Effector CD8-positive, alpha-beta T cell (primary cell): ENCODE measurements around the gene TNS3.

ENCODE experiments used
- DNase-seq: peaks from one replicate; lab custom pipeline; 2025; lab: John Stamatoyannopoulos, UW

Gene TNS3

GRCh38 chr7:47385536-47386125 lies 196.3 kb downstream of the TNS3 start:
- DNase-seq = no peak

DNA sequence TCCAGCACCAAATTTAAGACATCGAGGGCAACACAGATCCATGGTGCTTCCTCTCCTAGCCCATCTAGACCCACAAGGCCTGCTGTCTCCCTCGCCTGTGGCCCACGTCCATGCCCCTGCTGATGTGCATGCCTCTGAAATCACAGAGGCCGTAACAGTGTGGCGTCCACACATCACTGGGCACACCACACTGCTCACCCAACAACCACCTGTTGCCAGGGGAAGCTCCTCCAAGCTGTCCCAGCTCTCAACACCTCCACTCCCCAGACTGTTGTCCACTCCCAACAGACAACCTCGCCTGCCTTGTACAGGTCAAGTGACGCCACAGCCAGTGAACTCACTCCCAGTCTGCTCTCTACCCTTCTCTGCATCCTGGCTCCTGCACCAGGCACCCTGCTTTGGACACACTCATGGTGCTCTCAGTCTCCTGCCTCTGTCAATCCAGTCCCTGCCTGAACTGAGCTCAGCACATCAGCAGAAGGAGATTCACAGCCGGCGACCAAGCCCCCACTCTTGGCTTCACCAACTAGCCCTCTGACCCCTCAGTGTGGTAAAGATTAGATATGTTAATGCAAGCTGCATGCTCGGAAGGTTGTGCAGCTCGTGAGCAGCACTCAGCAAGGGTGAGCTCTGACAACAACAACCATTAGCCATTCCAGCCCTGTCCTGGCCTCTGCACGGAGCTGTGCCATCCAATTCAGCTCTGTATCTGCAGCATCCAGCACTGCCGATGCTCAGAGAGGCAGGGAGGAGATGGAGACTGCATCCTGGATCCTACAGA lies 197.0 kb downstream of the TNS3 start:
- no peak for DNase-seq

GRCh38 chr7:47383696-47384445 lies 198.0 kb downstream of the TNS3 start:
- DNase-seq = no peak

GRCh38 chr7:47383072-47383471 lies 198.8 kb downstream of the TNS3 start:
- DNase-seq = no peak

GRCh38 chr7:47382200-47382599 lies 199.7 kb downstream of the TNS3 start:
- no peak for DNase-seq

DNA sequence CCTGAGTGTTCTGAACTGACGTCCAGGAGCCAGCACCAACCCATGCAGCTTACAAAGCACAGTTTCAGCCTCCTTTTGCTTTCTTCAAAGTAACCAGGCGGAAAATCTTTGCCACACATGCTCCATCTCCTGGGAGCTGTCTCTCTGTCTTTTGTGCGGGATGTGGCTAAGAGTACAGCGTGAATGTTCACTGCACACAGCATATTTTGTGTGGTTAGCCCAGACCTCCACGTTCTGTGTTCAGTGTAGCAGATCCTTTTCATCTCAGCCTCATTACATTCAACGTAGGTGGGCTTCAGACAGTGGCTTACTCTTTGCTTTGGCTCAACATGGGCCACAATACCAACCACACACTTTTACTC lies 200.8 kb downstream of the TNS3 start:
- no peak for DNase-seq

GRCh38 chr7:47380325-47381133 lies 201.4 kb downstream of the TNS3 start:
- no peak for DNase-seq

DNA sequence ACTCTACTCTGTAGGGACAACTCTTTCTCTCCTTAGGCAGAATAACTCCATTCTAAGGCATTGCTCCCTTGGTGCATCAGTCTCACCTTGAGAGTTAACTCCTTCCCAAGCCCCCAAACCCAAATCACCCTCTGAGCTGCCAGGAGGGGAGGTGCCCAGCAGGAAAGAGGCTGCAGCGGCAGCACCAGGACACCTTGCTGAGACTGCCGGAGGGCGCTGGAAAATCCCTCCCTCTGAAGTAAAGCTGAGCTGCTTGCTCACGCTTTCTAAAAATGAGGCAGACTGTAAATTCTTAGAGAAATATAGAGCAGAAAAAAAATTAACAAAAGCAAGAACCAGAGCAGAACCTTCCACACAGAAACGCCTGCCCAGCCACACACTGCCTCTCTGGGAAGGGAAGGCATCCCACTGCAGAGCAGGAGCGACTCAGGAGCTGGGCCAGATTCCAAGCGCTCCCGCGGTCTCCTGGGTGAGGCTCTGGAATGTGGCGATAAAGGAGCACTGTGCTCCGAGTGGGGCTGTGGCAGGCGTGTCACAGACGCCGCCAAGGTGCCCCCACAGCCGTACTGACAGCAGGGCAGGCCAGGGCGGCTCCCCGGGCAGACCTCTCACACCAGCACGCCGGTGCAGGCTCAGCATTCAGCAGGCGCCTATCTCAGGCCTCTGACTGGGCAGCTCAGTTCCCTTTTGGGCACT lies 202.1 kb downstream of the TNS3 start:
- DNase-seq = no peak

DNA sequence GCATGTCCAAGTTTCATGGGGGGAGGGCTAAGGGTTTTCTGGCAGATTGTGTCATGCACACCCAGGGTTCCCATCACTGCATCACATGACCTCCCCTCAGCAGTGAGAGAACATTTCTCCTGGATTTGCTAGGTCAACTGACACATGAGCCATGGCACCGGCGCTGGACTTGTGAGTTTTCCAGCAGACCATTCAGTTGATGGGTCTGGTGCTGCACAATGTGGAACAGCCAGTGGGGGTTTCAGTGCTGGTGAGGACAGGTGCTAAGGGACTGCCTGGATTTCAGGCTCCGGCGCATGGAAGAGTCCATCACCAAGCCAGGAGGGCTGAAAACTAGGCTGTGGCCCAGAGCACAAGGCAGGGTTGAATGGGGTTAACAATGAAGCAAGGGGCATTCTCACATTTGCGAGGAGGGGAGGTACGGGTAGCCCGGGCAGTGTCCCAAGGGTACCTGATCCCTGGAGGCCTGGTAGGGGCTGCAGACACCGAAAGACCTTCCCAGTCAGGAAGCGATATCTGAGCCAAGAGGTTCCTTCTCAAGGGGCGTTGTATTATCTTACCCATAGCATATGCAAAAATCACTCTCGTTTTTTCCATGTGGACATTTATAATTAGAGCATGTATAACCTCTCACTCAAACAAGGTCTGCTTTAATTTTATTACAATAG lies 203.0 kb downstream of the TNS3 start:
- no peak for DNase-seq

DNA sequence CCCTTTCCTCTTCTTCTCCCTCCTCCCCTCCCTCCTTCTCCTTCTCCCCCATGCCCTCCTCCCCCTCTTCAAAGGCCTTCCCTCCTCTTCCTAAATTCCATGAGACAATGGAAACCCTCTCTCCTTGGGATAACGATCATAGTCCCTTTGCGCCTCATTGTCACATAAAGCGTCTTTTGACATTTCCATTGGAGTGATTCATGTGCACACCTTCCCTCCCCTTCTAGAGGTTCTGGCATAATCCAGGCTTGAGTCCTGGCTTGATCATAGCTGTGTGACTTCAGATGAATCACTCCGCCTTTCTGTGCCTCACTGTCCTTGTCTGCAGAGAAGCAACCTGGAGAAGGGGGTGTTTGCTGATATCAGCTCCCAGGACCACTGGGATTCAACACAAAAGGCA lies 204.2 kb downstream of the TNS3 start:
- DNase-seq = no peak

DNA sequence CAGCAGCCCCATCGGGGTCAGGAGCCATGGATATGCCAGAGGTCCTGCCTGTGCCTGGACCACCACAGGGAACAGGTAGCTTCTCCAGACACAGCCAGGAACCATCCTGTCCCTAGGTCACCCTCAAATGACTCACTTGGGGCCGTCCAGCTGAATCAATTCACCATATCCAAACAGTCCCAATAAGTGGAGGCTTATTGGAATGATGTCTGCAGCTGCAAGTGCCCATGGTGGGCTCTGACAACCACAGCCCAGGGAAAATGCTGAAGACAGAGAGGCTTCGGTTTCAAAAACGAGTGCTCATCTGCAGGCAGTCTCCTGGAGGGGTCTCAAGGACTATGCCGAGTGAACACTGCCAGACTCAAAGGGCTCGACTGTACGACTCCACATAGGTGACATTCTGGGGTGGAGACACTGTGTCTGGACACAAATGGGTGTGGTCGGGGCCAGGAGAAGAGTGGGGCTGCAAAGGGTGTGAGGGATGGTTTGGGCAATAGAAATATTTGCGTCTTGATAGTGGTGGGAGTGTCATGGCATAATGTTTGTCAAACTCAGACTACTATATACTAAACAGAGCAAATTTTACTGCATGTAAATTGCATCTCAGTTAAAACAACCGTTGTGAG lies 204.8 kb downstream of the TNS3 start:
- DNase-seq = no peak

DNA sequence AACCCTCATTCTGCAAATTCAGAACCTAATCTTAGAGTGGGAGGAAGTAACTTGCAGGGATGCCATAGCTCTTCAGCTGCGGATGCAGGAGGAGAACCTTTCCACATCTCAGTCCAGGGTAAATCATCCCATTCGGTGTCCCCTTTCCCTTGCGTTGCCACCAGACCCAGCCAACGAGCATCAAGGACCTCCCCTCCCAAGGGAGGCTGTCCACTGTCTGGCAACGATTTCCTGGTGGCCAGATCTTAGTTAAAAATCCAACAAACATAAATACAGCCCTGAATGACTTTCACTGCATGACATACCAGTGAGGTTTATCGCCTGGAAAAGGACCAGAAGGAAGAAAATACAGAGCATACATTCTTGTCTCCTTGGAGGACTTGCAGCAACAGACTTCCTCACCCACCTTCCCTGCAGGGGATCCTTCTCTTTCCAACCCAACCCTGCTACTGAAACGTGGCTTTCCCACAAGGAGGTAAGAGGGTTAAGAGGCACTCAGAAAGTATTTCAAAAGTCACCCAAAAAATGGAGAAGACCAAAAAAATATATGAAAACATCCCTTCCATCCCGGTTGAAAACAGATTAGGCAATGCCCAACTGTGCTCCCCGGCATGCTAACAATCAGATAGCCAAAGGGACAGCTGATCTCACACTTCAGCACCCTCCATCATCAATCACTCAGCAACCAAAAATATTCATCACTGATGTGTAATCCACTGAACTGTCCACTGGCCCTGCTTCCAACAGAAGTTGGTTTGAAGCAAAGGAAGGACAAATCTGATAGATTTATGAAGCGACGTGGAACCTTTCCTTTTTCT lies 206.6 kb downstream of the TNS3 start:
- DNase-seq = no peak

DNA sequence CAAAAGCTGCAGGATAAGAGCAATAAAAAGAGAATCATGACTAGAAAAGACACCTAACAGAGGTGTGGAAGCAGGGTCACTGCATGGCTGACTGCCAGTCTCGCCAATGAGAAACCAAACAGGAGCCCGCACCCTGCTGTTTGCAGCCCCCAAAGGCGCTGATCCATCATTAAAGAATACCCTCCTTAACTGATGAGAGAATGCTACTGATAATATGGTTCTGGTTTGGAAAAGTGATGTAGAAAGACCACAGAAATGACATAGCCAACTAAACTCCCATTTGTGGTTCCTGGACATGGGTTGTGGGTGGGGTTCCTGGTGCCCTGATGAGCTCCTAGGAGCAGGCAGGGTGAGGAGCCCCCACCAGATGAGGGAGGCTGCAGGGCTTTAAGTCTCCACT lies 207.4 kb downstream of the TNS3 start:
- no peak for DNase-seq

DNA sequence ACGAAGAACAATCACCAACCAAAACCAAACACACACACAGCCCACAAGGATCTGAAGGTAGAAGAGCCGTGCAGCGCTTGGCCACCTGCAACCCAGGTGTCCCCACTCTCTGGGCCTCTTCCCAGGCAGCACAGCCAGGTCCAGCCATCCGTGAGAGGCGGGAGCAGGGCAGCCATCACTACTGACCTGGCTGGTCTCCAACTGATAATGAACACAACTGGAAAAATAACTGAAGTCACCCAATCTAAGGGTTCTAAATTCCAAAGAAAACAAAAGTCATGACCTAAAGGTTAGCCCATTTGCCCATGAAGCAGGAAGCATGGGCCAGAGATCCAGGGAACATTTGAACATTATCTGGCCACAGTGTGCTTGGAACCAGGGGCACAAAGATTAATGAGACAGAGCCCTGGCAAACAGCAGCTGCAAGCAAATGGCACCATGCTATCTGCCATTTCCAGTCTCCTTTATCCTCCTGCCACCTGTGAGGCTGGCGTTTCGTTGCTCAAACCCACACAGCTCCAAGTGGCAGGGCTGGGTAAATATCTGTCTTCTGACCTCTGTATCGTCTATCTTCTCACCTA lies 207.9 kb downstream of the TNS3 start:
- DNase-seq = no peak

- DNase-seq = no peak
Observed at GRCh38 chr7:47371733-47372368, 210.1 kb downstream of the TNS3 start.

DNA sequence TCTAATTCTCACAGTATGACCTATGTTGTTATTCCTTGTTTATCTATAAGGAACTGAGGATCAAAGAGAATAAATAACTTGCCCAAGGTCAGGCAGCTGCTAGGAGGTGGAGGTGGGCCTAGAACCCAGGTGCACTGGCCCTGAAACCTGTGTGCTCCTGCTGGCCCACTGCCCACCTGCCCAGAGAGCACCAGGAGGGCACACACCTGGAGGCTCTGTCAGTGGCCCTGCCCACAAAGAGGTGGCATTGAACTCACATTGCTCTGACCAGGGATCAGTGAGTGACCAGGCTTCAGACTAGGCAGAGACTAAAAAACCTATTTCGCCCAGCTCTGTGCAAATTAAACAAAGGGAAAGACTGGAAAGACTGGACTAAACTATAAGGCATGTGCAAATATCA lies 210.6 kb downstream of the TNS3 start:
- no peak for DNase-seq

GRCh38 chr7:47370461-47371042 lies 211.4 kb downstream of the TNS3 start:
- no peak for DNase-seq

DNA sequence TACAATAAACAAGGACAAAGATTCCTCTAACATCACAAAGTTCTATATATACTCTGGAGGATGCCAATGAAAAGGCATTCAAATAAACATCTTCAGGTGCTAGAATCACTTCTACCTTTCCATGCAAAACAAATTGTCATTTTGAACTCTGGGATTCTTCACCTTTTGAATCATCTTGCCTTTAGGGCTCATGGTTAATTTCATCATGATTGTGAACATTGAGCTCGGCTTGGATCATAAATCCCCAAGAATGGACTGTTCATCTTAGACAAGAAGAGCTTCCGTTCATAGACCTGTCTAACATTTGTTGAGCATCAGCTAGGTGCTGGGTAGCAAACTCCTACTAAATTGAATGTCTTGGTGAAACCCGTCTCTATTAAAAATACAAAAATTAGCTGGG lies 212.2 kb downstream of the TNS3 start:
- DNase-seq = no peak
